Mammary epithelial cell (primary cell): ENCODE measurements around the gene NDFIP1.

Experiments used
- CTCF ChIP-seq, 2 donors: IDR thresholded peaks in 1 of 2; conservative IDR thresholded peaks in 1 of 2; 2 replicates each; pipeline ENCODE4 v1.5.1; 2011 to 2012; ENCODE audit warnings: inconsistent platforms in 2 of 2, low read length in 2 of 2, mild to moderate bottlenecking in 2 of 2, control low read depth in 1 of 2, low read depth in 1 of 2; ENCODE audit not compliant: insufficient read depth in 1 of 2; ENCODE audit errors: extremely low read depth in 1 of 2
- EZH2 ChIP-seq: IDR thresholded peaks from 2 replicates; pipeline ENCODE4 v1.6.1; 2012; ENCODE audit warnings: low read length, inconsistent platforms, borderline replicate concordance

GRCh38 chr5:142150431-142150830 is 41.9 kb downstream of the NDFIP1 start:
- TF ChIP-seq CTCF (conservative IDR thresholded peaks at IDR 0.05 in 1 of 2, IDR thresholded peaks at IDR 0.05 in 1 of 2; ENCODE audit: extremely low read depth in 1 of 2, insufficient read depth in 1 of 2, low read depth in 1 of 2, low read length in 2 of 2) (no peak), EZH2 (no peak)
